SK-N-SH (cell line): ENCODE measurements around the gene SIM2. TPM values are rescaled to one million over a fixed set of nuclear protein-coding genes. Genes with fewer than 3 reads are reported as not detected.

Experiments used
- CTCF ChIA-PET: fragments of 300-600, 350-600 bp; formaldehyde crosslinking; extraction: SDS; loops from one replicate; lab custom pipeline; 2021; lab: Yijun Ruan, JAX
- POLR2A ChIA-PET: fragments of 350-600 bp; sonication (Branson Sonifier 250); formaldehyde crosslinking; extraction: SDS; loops from one replicate; lab custom pipeline; 2020; ENCODE audit warnings: antibody characterized with exemption, inconsistent platforms; lab: Yijun Ruan, JAX
- DNase-seq: peaks from one replicate; pipeline ENCODE4 v3.0.0; 2012
- H2AFZ ChIP-seq: fragments of 200-600 bp; sonication (generic); 2 replicates; pipeline ENCODE4 v1.8.1; 2016; ENCODE audit warnings: antibody characterized with exemption, mild to moderate bottlenecking, low read depth
- H3F3A ChIP-seq: fragments of 200-600 bp; sonication (generic); replicated peaks from 2 replicates; pipeline ENCODE3; 2016; ENCODE audit warnings: antibody characterized with exemption, mild to moderate bottlenecking; ENCODE audit not compliant: insufficient read depth
- H3K27ac ChIP-seq, 2 experiments: fragments of 200-500 bp in 1 of 2; fragments of 200-600 bp in 1 of 2; sonication (Bioruptor generic) in 1 of 2; sonication (generic), shearing (Covaris generic) in 1 of 2; 2 replicates each; pipeline versions ENCODE4 v1.5.1 to v1.6.1; 2014 to 2016; ENCODE audit warnings: low read depth in 2 of 2, inconsistent platforms in 1 of 2, low read length in 1 of 2, mild to moderate bottlenecking in 1 of 2, mixed read lengths in 1 of 2
- H3K27me3 ChIP-seq: fragments of 200-600 bp; sonication (generic), shearing (Covaris generic); 2 replicates; pipeline ENCODE4 v1.6.1; 2016; ENCODE audit warnings: mixed run types; ENCODE audit not compliant: insufficient read depth
- H3K36me3 ChIP-seq, 2 experiments: fragments of 200-500 bp in 1 of 2; fragments of 200-600 bp in 1 of 2; sonication (Bioruptor generic) in 1 of 2; sonication (generic) in 1 of 2; replicated peaks in 1 of 2; 2 replicates each; pipeline versions ENCODE3 to v1.5.1; 2014 to 2016; ENCODE audit warnings: low read length in 1 of 2, mild to moderate bottlenecking in 1 of 2; ENCODE audit not compliant: insufficient read depth in 2 of 2, control insufficient read depth in 1 of 2
- H3K4me1 ChIP-seq, 2 experiments: fragments of 200-500 bp in 1 of 2; fragments of 200-600 bp in 1 of 2; sonication (Bioruptor generic) in 1 of 2; sonication (generic), shearing (Covaris generic) in 1 of 2; 2 replicates each; pipeline versions ENCODE4 v1.5.1 to v1.6.1; 2014 to 2016; ENCODE audit warnings: low read depth in 1 of 2, low read length in 1 of 2, mixed run types in 1 of 2; ENCODE audit not compliant: insufficient read depth in 2 of 2, control insufficient read depth in 1 of 2
- H3K4me2 ChIP-seq: fragments of 200-600 bp; sonication (generic), shearing (Covaris generic); 2 replicates; pipeline ENCODE4 v1.6.1; 2017; ENCODE audit warnings: mixed run types
- H3K4me3 ChIP-seq, 2 experiments: fragments of 200-500 bp in 1 of 2; fragments of 200-600 bp in 1 of 2; sonication (Bioruptor generic) in 1 of 2; sonication (generic), shearing (Covaris generic) in 1 of 2; 2 replicates each; pipeline versions ENCODE4 v1.5.1 to v1.8.1; 2014 to 2016; ENCODE audit warnings: low read depth in 2 of 2, inconsistent platforms in 1 of 2, low read length in 1 of 2, mild to moderate bottlenecking in 1 of 2, mixed read lengths in 1 of 2, moderate library complexity in 1 of 2
- H3K79me2 ChIP-seq: fragments of 200-600 bp; sonication (generic); 2 replicates; pipeline ENCODE4 v1.8.1; 2017; ENCODE audit warnings: mild to moderate bottlenecking; ENCODE audit not compliant: insufficient read depth
- H3K9ac ChIP-seq: fragments of 200-600 bp; sonication (generic); 2 replicates; pipeline ENCODE4 v1.6.1; 2017; ENCODE audit warnings: mixed run types
- H3K9me2 ChIP-seq: fragments of 200-600 bp; sonication (generic); 2 replicates; pipeline ENCODE4 v1.6.1; 2017; ENCODE audit warnings: mixed run types
- H3K9me3 ChIP-seq: fragments of 200-600 bp; sonication (generic); 2 replicates; pipeline ENCODE4 v1.6.1; 2017; ENCODE audit warnings: mixed run types, mild to moderate bottlenecking, moderate library complexity
- H4K20me1 ChIP-seq: fragments of 200-600 bp; sonication (generic); 2 replicates; pipeline ENCODE4 v1.6.1; 2017; ENCODE audit warnings: mild to moderate bottlenecking, mixed run types; ENCODE audit not compliant: insufficient read depth
- CHD2 ChIP-seq: fragments of 150-350 bp; IDR thresholded peaks from 2 replicates; pipeline ENCODE4 v1.6.1; 2018; ENCODE audit warnings: low read length; ENCODE audit not compliant: partially characterized antibody
- ELF1 ChIP-seq: IDR thresholded peaks from 2 replicates; pipeline ENCODE4 v1.4.0; 2012
- EP300 ChIP-seq, 2 experiments: IDR thresholded peaks; 2 replicates each; pipeline versions ENCODE4 v1.4.0 to v1.6.1; 2012; ENCODE audit warnings: borderline replicate concordance in 1 of 2, low read depth in 1 of 2, low read length in 1 of 2
- EZH2phosphoT487 ChIP-seq: fragments of 200-600 bp; sonication (generic); IDR thresholded peaks from 2 replicates; pipeline ENCODE4 v1.6.1; 2017; ENCODE audit warnings: low read depth, mixed run types, mild to moderate bottlenecking, antibody characterized with exemption, moderate library complexity, borderline replicate concordance
- FOSL2 ChIP-seq: IDR thresholded peaks from 2 replicates; pipeline ENCODE4 v1.4.0; 2012; ENCODE audit warnings: low read depth, mild to moderate bottlenecking, moderate library complexity, borderline replicate concordance
- GATA2 ChIP-seq: sonication (generic); formaldehyde crosslinking; IDR thresholded peaks from 2 replicates; pipeline ENCODE4 v1.5.0; 2020; ENCODE audit warnings: mild to moderate bottlenecking, missing genetic modification reagents
- MXI1 ChIP-seq: IDR thresholded peaks from 2 replicates; pipeline ENCODE4 v1.6.1; 2012; ENCODE audit warnings: mild to moderate bottlenecking, low read depth, low read length, improper control_type of control experiment
- NFIC ChIP-seq: IDR thresholded peaks from 2 replicates; pipeline ENCODE4 v1.4.0; 2012; ENCODE audit warnings: borderline replicate concordance
- NRF1 ChIP-seq: IDR thresholded peaks from 2 replicates; pipeline ENCODE4 v1.6.1; 2012; ENCODE audit warnings: low read depth, mild to moderate bottlenecking, low read length
- RCOR1 ChIP-seq: fragments of 150-350 bp; IDR thresholded peaks from 2 replicates; pipeline ENCODE4 v1.6.1; 2017; ENCODE audit warnings: antibody characterized with exemption, low read length
- REST ChIP-seq: IDR thresholded peaks from 2 replicates; pipeline ENCODE4 v1.6.1; 2012; ENCODE audit warnings: mild to moderate bottlenecking, low read depth, low read length, moderate library complexity
- SIN3A ChIP-seq: IDR thresholded peaks from 2 replicates; pipeline ENCODE4 v1.6.1; 2012; ENCODE audit warnings: low read depth, mild to moderate bottlenecking, low read length, moderate library complexity, borderline replicate concordance
- SMC3 ChIP-seq: IDR thresholded peaks from 2 replicates; pipeline ENCODE4 v1.6.1; 2012; ENCODE audit warnings: low read depth, low read length, improper control_type of control experiment
- TCF12 ChIP-seq: IDR thresholded peaks from 2 replicates; pipeline ENCODE4 v1.4.0; 2012
- USF1 ChIP-seq: IDR thresholded peaks from 2 replicates; pipeline ENCODE4 v1.4.0; 2012; ENCODE audit warnings: low read depth, borderline replicate concordance
- ZBTB33 ChIP-seq: IDR thresholded peaks from 2 replicates; pipeline ENCODE4 v1.4.0; 2012; ENCODE audit warnings: low read depth, borderline replicate concordance
- WGBS: methylation state at CpG from one replicate; pipeline ENCODE4 v1.1.6; 2017; ENCODE audit warnings: low lambda C conversion rate; 5-methylcytosine and 5-hydroxymethylcytosine counted together
- polyA plus RNA-seq, 3 experiments: library from polyadenylated mRNA; depleted of rRNA; stranded (reverse); fragments of >200 nt; gene quantifications; 2 replicates each; pipeline ENCODE4 v1.2.3, GENCODE V29; 2012
- TF ChIP-seq, protein P1 (sequence below): IDR thresholded peaks from 2 replicates; pipeline ENCODE4 v1.4.0; 2012; ENCODE audit warnings: low read depth
- TF ChIP-seq, protein P2 (sequence below): fragments of 200-600 bp; sonication (generic); IDR thresholded peaks from 2 replicates; pipeline ENCODE4 v1.6.1; 2017; ENCODE audit warnings: antibody characterized with exemption, mild to moderate bottlenecking, moderate library complexity

Gene SIM2
- polyA plus RNA-seq, 1 of the 3 experiments (the other 2 are of a cell fraction) = not detected

GRCh38 chr21:36791180-36791579 lies 92.3 kb downstream of the SIM2 start:
- POLR2A ChIA-PET = no interaction called here
- H3K27ac ChIP-seq = no peak overlapping the region
- no peaks in the 10 kb centered on the region for H3K9me2 ChIP-seq
- H3K4me3 ChIP-seq = no peak overlapping the region
- no peaks in the 10 kb centered on the region; the same call in 1 of the 2 replicates for H3K79me2 ChIP-seq
- H3K27me3 ChIP-seq = no peaks in the 10 kb centered on the region
- no peak overlapping the region for H3K4me2 ChIP-seq
- H4K20me1 ChIP-seq = no peaks in the 10 kb centered on the region
- H3K36me3 ChIP-seq = no peaks in the 10 kb centered on the region
- WGBS = 89% methylated on average over 10 of the region's 10 CpGs
- no peak for DNase-seq
- TF ChIP-seq RCOR1 (no peak), SMC3 (no peak), CHD2 (no peak), EZH2phosphoT487 (no peak), REST (no peak), FOSL2 (no peak)
- TF ChIP-seq, protein P1, sequence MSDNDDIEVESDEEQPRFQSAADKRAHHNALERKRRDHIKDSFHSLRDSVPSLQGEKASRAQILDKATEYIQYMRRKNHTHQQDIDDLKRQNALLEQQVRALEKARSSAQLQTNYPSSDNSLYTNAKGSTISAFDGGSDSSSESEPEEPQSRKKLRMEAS = no peak
- H3K9ac ChIP-seq = no peak overlapping the region
- no peaks in the 10 kb centered on the region for H3K9me3 ChIP-seq
- CTCF ChIA-PET = no interaction called here
- no peaks in the 10 kb centered on the region; a peak in 1 of 4 replicates for H3K4me1 ChIP-seq
- H3F3A ChIP-seq = no peaks in the 10 kb centered on the region
- H2AFZ ChIP-seq = no peak overlapping the region

DNA sequence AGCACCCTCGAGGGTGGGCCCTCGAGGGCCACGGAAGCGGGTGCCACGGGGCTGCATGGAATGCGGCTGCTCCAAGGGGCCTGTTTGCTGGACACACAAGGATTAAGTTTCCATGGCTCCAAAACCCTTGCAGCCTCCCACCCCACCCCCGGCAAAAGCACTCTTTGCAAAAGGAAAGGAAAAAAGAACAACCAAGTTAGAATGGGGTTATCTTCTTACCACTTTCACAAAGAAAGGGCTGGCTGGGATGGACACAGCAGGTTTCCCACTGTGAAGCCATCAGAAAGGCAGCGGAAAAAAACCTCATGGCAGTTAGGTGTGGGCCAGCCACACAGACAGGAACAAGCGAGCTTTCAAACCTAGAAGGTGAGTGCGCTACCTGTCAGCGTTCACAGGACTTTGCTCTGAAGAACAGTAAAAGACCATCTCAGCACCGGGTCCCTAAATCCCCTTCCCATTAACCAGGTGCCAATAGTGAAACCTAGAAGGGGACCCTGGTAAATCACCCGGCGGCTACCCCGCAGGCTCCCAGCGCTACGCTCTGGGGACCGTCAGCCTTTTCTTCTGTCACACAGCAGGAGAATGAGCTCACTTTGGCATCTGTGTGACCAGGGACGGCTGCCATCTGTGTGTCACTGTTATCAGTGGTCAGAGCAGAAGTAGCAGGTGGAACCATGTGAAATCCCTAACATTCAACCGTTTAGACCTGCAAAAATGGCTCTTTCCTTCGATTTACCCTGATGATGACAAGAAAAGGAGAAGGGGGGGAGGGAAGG lies 93.0 kb downstream of the SIM2 start:
- Histone ChIP-seq H3K79me2 (no peaks in the 10 kb centered on the region; the same call in 1 of the 2 replicates), H3K36me3 (no peaks in the 10 kb centered on the region), H3F3A (no peaks in the 10 kb centered on the region), H3K4me3 (no peak overlapping the region), H4K20me1 (no peaks in the 10 kb centered on the region), H3K4me2 (no peak overlapping the region), H2AFZ (no peak overlapping the region), H3K4me1 (no peaks in the 10 kb centered on the region; a peak in 1 of 4 replicates), H3K9ac (no peak overlapping the region), H3K9me3 (no peaks in the 10 kb centered on the region), H3K27me3 (no peaks in the 10 kb centered on the region), H3K27ac (no peak overlapping the region), H3K9me2 (no peaks in the 10 kb centered on the region)
- TF ChIP-seq USF1 (no peak), NRF1 (no peak), TCF12 (no peak), RCOR1 (no peak), GATA2 (CRISPR knock-in tag) (no peak), NFIC (no peak), SIN3A (no peak), EP300 (IDR thresholded peaks at IDR 0.05; ENCODE audit: borderline replicate concordance in 1 of 2, low read depth in 1 of 2, low read length in 1 of 2) (no peak), ELF1 (no peak), MXI1 (no peak), SMC3 (no peak), ZBTB33 (no peak)
- TF ChIP-seq, protein P1 = no peak
- TF ChIP-seq, protein P2, sequence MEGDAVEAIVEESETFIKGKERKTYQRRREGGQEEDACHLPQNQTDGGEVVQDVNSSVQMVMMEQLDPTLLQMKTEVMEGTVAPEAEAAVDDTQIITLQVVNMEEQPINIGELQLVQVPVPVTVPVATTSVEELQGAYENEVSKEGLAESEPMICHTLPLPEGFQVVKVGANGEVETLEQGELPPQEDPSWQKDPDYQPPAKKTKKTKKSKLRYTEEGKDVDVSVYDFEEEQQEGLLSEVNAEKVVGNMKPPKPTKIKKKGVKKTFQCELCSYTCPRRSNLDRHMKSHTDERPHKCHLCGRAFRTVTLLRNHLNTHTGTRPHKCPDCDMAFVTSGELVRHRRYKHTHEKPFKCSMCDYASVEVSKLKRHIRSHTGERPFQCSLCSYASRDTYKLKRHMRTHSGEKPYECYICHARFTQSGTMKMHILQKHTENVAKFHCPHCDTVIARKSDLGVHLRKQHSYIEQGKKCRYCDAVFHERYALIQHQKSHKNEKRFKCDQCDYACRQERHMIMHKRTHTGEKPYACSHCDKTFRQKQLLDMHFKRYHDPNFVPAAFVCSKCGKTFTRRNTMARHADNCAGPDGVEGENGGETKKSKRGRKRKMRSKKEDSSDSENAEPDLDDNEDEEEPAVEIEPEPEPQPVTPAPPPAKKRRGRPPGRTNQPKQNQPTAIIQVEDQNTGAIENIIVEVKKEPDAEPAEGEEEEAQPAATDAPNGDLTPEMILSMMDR = no peak
- WGBS = 80% methylated on average over 15 of the region's 21 CpGs
- no peak for DNase-seq
- CTCF ChIA-PET = no interaction called here
- POLR2A ChIA-PET = no interaction called here
